Dendritic cell treated with granulocyte-macrophage colony-stimulating factor and Interleukin-4, amounts not matched to agents 40 ng/mL and 50 ng/mL, for 4 days (primary cell): ENCODE results near the gene PHGDH.
"Not testable (repeated sequence)": the region's sequence is repeated elsewhere in the genome, so short reads cannot be mapped to it uniquely, and the experiment has no call there.

Experiments
- H3K27ac Mint-ChIP-seq: one replicate; pipeline ENCODE4 v1.8.0; 2022; ENCODE audit warnings: mild to moderate bottlenecking, mixed read lengths
- H3K27me3 Mint-ChIP-seq: one replicate; pipeline ENCODE4 v1.8.0; 2022; ENCODE audit warnings: mild to moderate bottlenecking, mixed read lengths
- H3K36me3 Mint-ChIP-seq: one replicate; pipeline ENCODE4 v1.8.0; 2022; ENCODE audit warnings: low read depth, mixed read lengths
- H3K4me1 Mint-ChIP-seq: one replicate; pipeline ENCODE4 v1.8.0; 2022; ENCODE audit warnings: low read depth, mixed read lengths
- H3K4me3 Mint-ChIP-seq: one replicate; pipeline ENCODE4 v1.8.0; 2022; ENCODE audit warnings: mild to moderate bottlenecking, moderate library complexity, mixed read lengths
- H3K9me3 Mint-ChIP-seq: one replicate; pipeline ENCODE4 v1.8.0; 2022; ENCODE audit warnings: mixed read lengths
- intact Hi-C: fragments of 100-400 bp; cut with micrococcal nuclease; formaldehyde crosslinking; loops from one replicate; pipeline ENCODE4 v1.15.0; 2022

The PHGDH gene

GRCh38 chr1:119681560-119681959 is 30.2 kb upstream of the PHGDH start:
- no peak overlapping the region for H3K4me3 Mint-ChIP-seq
- intact Hi-C loops, result no loop called here
- no peak overlapping the region for H3K27ac Mint-ChIP-seq
- no peaks in the 10 kb centered on the region for H3K36me3 Mint-ChIP-seq
- H3K9me3 Mint-ChIP-seq, result no peaks in the 10 kb centered on the region
- no peaks in the 10 kb centered on the region for H3K4me1 Mint-ChIP-seq
- peaks cover 7% of the 10 kb centered on the region for H3K27me3 Mint-ChIP-seq

GRCh38 chr1:119682141-119682540 is 29.6 kb upstream of the PHGDH start:
- peaks cover 7% of the 10 kb centered on the region for H3K27me3 Mint-ChIP-seq
- H3K9me3 Mint-ChIP-seq, result no peaks in the 10 kb centered on the region
- intact Hi-C loops, result no loop called here
- H3K4me1 Mint-ChIP-seq, result no peaks in the 10 kb centered on the region
- no peaks in the 10 kb centered on the region for H3K36me3 Mint-ChIP-seq
- no peak overlapping the region for H3K4me3 Mint-ChIP-seq
- no peak overlapping the region for H3K27ac Mint-ChIP-seq

- intact Hi-C loops, result no loop called here
- no peaks in the 10 kb centered on the region for H3K9me3 Mint-ChIP-seq
- H3K36me3 Mint-ChIP-seq, result no peaks in the 10 kb centered on the region
- no peak overlapping the region for H3K27ac Mint-ChIP-seq
- H3K4me3 Mint-ChIP-seq, result no peak overlapping the region
- peaks cover 6% of the 10 kb centered on the region for H3K27me3 Mint-ChIP-seq
- no peaks in the 10 kb centered on the region for H3K4me1 Mint-ChIP-seq
Observed at GRCh38 chr1:119683893-119684292, 27.8 kb upstream of the PHGDH start.

GRCh38 chr1:119686661-119687060 is 25.1 kb upstream of the PHGDH start:
- Mint-ChIP-seq H3K27ac (no peak overlapping the region), H3K27me3 (peaks cover 7% of the 10 kb centered on the region), H3K4me3 (no peak overlapping the region), H3K4me1 (no peaks in the 10 kb centered on the region), H3K9me3 (no peaks in the 10 kb centered on the region), H3K36me3 (no peaks in the 10 kb centered on the region)
- intact Hi-C loops, result no loop called here

GRCh38 chr1:119687434-119688079 is 24.2 kb upstream of the PHGDH start:
- no peaks in the 10 kb centered on the region for H3K36me3 Mint-ChIP-seq
- H3K4me3 Mint-ChIP-seq, result no peak overlapping the region
- intact Hi-C loops, result no loop called here
- no peak overlapping the region for H3K27ac Mint-ChIP-seq
- H3K27me3 Mint-ChIP-seq, result peaks cover 7% of the 10 kb centered on the region
- no peaks in the 10 kb centered on the region for H3K4me1 Mint-ChIP-seq
- H3K9me3 Mint-ChIP-seq, result no peaks in the 10 kb centered on the region

GRCh38 chr1:119688810-119689209 is 22.9 kb upstream of the PHGDH start:
- Mint-ChIP-seq H3K9me3 (no peaks in the 10 kb centered on the region), H3K4me3 (no peak overlapping the region), H3K27me3 (peaks cover 7% of the 10 kb centered on the region), H3K36me3 (no peaks in the 10 kb centered on the region), H3K27ac (no peak overlapping the region), H3K4me1 (no peaks in the 10 kb centered on the region)
- intact Hi-C loops, result no loop called here

GRCh38 chr1:119689511-119689910 is 22.2 kb upstream of the PHGDH start:
- no peak overlapping the region for H3K4me3 Mint-ChIP-seq
- H3K4me1 Mint-ChIP-seq, result no peaks in the 10 kb centered on the region
- intact Hi-C loops, result no loop called here
- no peak overlapping the region for H3K27ac Mint-ChIP-seq
- no peaks in the 10 kb centered on the region for H3K36me3 Mint-ChIP-seq
- H3K27me3 Mint-ChIP-seq, result peaks cover 9% of the 10 kb centered on the region
- no peaks in the 10 kb centered on the region for H3K9me3 Mint-ChIP-seq

- peaks cover 10% of the 10 kb centered on the region for H3K27me3 Mint-ChIP-seq
Observed at GRCh38 chr1:119696863-119697262, 14.9 kb upstream of the PHGDH start.

GRCh38 chr1:119697598-119697997 is 14.1 kb upstream of the PHGDH start:
- Mint-ChIP-seq H3K9me3 (peaks cover 24% of the 10 kb centered on the region), H3K4me1 (peaks cover 7% of the 10 kb centered on the region)
- intact Hi-C loops, result no loop called here

More at GRCh38 chr1:119696863-119697262, 14.9 kb upstream of the PHGDH start:
- H3K27ac Mint-ChIP-seq, H3K4me3 Mint-ChIP-seq, H3K36me3 Mint-ChIP-seq, H3K4me1 Mint-ChIP-seq, intact Hi-C loops: not testable (repeated sequence)
- peaks cover 17% of the 10 kb centered on the region for H3K9me3 Mint-ChIP-seq

GRCh38 chr1:119700326-119700725 is 11.4 kb upstream of the PHGDH start:
- Mint-ChIP-seq H3K4me3 (no peak overlapping the region), H3K27me3 (peaks cover 4% of the 10 kb centered on the region), H3K27ac (no peak overlapping the region), H3K9me3 (peaks cover 26% of the 10 kb centered on the region), H3K4me1 (peaks cover 11% of the 10 kb centered on the region), H3K36me3 (no peaks in the 10 kb centered on the region)
- intact Hi-C loops, result no loop called here

More at GRCh38 chr1:119697598-119697997, 14.1 kb upstream of the PHGDH start:
- Mint-ChIP-seq H3K27ac (no peak overlapping the region), H3K36me3 (no peaks in the 10 kb centered on the region), H3K27me3 (peaks cover 10% of the 10 kb centered on the region), H3K4me3 (no peak overlapping the region)

GRCh38 chr1:119701659-119702058 is 10.1 kb upstream of the PHGDH start:
- H3K4me3 Mint-ChIP-seq, result no peak overlapping the region
- H3K9me3 Mint-ChIP-seq, result peaks cover 26% of the 10 kb centered on the region
- no peaks in the 10 kb centered on the region for H3K36me3 Mint-ChIP-seq
- peaks cover 11% of the 10 kb centered on the region for H3K4me1 Mint-ChIP-seq
- intact Hi-C loops, result no loop called here
- H3K27me3 Mint-ChIP-seq, result no peaks in the 10 kb centered on the region
- no peak overlapping the region for H3K27ac Mint-ChIP-seq

- Mint-ChIP-seq H3K27ac (peak overlapping the region; percentile 50), H3K27me3 (no peaks in the 10 kb centered on the region), H3K9me3 (peaks cover 26% of the 10 kb centered on the region), H3K4me3 (no peak overlapping the region), H3K4me1 (peaks cover 11% of the 10 kb centered on the region), H3K36me3 (no peaks in the 10 kb centered on the region)
- intact Hi-C loops, result no loop called here
Observed at GRCh38 chr1:119702384-119702783, 9.3 kb upstream of the PHGDH start.

GRCh38 chr1:119703666-119704450 is 7.9 kb upstream of the PHGDH start:
- Mint-ChIP-seq H3K36me3 (no peaks in the 10 kb centered on the region), H3K27ac (no peak overlapping the region), H3K27me3 (peaks cover 1% of the 10 kb centered on the region), H3K4me1 (peaks cover 11% of the 10 kb centered on the region), H3K9me3 (peaks cover 26% of the 10 kb centered on the region), H3K4me3 (no peak overlapping the region)
- intact Hi-C loops, result no loop called here

- intact Hi-C loops, H3K4me3 Mint-ChIP-seq, H3K27ac Mint-ChIP-seq, H3K27me3 Mint-ChIP-seq, H3K36me3 Mint-ChIP-seq: not testable (repeated sequence)
- H3K4me1 Mint-ChIP-seq, result peaks cover 14% of the 10 kb centered on the region
- peaks cover 11% of the 10 kb centered on the region for H3K9me3 Mint-ChIP-seq
Observed at GRCh38 chr1:119706599-119706998, 5.1 kb upstream of the PHGDH start.
